Mesenteric fat pad (tissue), 1 donor: Measurements from ENCODE around the gene VCP. TPM values are rescaled to one million over a fixed set of nuclear protein-coding genes. Genes with fewer than 3 reads are reported as not detected.

Source experiments
- DNase-seq: peaks from one replicate; pipeline ENCODE4 v3.0.0-alpha.2; 2020; ENCODE audit warnings: low spot score
- total RNA-seq: library from RNA; stranded (reverse); fragmentation: NEBNext Ultra II Directional; extraction: Animal tissue kit (Norgen Biotek cat#: 25700); gene quantifications from one replicate; pipeline ENCODE4 v1.2.1, GENCODE V29; 2021
- donor health status: DM: yes; HTN: yes; CAD: no.

The VCP gene
- total RNA-seq, 1 donor from 2014 or later: 280 TPM

GRCh38 chr9:35069020-35069419, 3.4 kb downstream of the VCP start:
- no peak for DNase-seq

- DNase-seq: no peak
Measured at GRCh38 chr9:35067056-35067455, 5.4 kb downstream of the VCP start.

DNA sequence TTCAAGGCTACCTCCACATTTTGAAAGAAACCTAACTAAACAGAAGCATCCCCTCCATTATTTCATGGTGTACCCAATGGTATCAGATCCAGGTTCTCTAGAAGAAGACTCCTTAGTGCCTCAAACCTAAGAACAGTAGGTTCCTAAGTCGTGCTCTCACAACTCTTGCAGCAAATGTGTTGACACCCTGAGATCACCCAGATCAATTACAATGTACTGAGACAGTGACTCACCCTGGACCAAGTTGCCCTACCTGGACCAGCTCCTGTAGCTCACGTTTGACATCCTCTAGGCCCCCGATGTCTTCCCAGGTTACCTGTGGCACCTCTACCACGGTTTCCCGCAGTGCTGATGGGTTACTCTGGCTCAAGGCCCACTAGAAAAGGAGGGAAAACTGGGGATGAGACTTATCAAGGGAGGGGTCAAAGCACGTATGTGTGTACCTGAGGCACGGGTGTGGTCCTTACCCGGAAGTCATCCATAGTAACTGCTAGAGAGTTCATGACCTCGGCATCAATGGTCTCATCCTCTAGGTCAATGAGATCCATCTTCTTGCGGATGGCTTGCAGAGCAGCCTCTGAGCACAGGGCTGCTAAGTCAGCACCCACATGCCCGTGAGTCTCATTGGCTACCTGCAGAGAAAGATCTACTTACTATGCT, 11.7 kb downstream of the VCP start:
- peak; percentile 59 for DNase-seq

- DNase-seq: no peak
Measured at GRCh38 chr9:35059438-35059837, 13.0 kb downstream of the VCP start.

DNA sequence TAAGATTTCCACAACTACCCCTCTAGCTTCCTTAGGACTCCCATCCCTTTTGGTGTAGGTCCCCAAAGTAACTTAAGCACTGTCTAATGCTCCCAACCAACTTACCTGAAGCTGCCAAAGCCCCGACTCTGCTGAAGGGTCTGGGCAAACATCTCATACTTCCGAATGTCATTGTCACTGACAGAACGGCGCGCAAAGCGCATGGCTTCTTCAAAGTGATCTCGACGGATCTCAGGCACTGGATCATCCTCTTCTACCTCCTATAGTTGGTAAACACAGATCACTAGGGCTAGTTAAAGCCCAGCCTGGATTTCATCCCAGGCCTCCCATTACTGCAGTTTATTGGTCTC, 15.2 kb downstream of the VCP start:
- peak; percentile 43 for DNase-seq

- peak; percentile 80 for DNase-seq
Measured at GRCh38 chr9:35056571-35057270, 15.7 kb downstream of the VCP start.

- peak; percentile 30 for DNase-seq
Measured at GRCh38 chr9:35054871-35055644, 17.4 kb downstream of the VCP start.

GRCh38 chr9:35054185-35054835, 18.1 kb downstream of the VCP start:
- no peak for DNase-seq

DNA sequence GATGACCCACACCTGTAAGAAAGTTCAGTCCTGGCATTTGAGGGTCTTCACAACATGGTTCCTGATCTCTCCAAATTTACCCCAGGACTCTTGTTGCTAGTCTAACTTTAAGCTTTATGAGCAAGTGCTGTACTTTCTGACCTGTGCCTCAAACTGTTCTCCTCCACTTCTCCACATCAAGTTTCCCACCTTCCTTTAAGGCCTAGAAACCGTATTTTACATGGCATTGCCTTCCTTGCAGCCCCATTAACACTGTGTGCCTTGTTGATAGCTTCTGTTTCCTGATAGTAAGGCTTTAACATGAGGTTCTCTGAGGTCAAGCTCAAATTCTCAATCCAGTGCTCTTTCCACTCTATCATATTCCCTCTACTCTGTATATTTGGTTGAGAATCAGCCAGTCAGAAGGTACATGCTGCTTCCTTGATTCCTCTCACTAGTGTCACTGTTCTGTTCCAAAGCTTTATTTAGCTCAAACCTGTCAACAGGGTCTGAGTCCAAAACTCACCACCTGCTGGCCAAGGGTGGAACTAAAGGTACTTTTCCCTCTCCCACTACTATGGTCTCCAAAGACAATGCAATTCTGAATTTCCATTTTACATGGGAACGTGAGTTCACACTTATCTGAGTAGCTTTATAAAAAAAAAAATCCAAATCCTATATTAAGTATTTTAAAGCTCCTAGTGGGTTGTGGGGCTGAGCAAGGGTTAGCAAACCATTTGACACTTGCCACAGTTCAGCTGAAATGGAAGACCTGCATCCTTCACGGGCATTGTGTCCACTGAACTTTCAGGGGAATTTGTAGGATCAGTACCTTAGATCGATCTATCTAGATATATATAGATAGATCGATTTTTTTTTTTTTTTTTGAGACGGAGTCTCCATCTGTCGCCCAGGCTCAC, 21.1 kb downstream of the VCP start:
- DNase-seq: peak; percentile 4

- no peak for DNase-seq
Measured at GRCh38 chr9:35048511-35048910, 23.9 kb downstream of the VCP start.

DNA sequence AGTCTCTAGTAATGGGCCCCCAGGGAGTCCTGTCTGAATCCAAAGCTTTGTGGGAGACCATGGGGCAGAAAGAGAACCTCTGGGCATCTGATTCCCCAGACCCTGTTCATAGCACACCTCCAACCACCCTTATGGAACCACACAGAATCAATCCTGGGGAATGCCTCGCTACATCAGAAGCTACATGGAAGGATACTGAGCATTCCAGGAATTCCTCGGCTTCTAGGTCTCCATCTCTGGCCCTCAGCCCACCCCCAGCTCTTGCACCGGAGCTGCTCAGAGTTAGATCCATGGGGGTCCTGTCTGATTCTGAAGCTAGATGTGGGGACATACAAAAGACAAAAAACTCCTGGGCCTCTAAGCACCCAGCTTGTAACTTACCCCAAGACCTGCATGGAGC, 28.4 kb downstream of the VCP start:
- no peak for DNase-seq

- DNase-seq: peak; percentile 24
Measured at GRCh38 chr9:35042891-35043545, 29.4 kb downstream of the VCP start.

DNA sequence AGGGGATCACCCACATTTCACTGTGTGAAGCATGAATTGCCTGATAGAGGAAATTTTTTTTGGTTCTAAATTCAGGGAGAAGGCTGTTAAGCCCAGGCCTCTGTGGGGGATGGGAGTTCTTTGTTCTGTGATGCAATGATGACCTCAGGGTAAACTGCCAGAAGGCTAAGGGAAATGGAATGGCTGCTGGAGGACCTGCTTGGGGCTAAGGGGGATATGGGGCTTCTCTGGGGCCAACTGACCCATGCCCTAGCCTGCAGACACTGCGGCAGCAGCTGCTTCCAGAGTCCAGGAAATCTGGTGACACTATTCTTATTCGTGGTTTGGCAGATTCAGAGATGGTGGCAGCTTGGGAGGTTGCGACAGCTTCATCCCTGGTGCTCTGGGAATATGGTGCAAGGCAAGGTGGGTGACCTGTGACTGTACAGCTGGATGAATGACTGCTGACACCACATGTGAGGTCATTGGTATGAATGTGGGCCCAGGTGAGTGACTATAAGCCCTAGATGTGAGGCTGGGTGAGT, 30.3 kb downstream of the VCP start:
- DNase-seq: peak; percentile 22

GRCh38 chr9:35035851-35036701, 36.3 kb downstream of the VCP start:
- peak; percentile 72 for DNase-seq

DNA sequence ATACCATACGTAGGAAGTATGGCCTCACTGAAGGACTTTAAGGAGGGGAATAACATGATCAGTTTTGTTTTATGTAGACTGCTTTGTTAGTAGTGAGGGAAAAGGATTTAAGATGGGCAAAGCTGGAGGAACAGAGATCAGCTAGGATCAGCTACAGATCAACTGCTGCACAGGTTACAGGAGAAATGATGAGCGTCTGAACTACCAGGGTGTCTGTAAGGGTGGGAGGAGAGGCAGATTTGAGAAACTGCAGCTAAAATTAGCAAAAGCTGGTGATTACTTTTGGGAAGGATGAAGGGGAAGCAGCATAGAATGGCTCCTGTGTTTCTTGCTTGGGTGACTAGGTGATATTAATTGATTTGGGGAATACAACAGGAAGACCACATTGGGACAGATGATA, 39.3 kb downstream of the VCP start:
- DNase-seq: no peak

DNA sequence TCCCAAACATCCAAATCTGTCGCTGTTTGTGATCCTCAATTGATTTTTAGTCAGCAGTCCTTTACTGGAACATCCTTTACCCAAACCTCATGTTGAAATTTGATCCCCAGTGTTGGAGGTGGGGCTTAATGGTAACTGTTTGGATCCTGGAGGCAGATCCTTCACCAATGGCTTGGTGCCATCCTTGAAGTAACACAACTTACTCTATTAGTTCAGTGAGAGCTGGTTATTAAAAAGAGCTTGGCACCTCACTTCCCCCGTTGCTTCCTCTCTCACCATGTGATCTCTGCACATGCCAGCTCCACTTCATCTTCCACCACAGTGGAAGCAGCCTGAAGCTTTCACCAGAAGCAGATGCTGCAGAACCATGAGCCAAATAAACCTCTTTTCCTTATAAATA, 42.6 kb downstream of the VCP start:
- no peak for DNase-seq

DNA sequence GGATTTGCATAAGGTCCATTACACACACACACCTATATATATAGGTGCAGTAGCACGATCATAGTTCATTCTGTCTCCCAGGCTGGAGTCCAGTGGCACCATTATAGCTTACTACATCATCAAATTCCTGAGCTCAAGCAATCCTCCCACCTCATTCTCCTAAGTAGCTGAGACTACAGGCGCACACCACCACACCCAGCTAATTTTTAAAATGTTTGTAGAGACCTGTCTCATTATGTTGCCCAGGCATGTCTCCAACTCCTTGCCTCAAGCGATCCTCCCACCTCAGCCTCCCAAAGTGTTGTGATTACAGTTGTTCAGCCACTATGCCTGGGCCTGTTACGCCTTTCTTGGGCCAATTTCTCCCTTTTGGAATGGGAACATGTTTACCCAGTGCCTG, 43.2 kb downstream of the VCP start:
- no peak for DNase-seq

DNA sequence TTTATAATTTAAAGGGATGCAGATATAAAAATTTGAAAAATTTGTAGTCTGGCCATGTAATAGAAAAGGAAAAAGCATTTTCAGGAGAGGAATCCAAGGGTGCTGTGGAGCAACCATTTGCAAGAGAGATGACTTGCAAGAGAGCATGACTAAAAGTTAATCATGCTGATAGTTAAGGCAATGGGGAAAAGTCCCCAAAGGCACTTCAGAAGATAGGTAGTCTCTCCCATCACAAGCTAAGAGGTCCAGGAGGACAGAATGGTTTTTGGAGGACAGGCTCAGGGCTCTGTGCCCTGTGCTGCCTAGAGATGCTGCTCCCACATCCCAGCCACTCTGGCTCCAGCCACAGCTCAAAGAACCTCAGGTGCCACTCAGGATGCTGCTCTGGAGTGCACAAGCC, 44.1 kb downstream of the VCP start:
- no peak for DNase-seq

- no peak for DNase-seq
Measured at GRCh38 chr9:35027860-35028259, 44.6 kb downstream of the VCP start.
